ENCODE measurements around the gene DAB2IP.

DAB2IP gene

DNA sequence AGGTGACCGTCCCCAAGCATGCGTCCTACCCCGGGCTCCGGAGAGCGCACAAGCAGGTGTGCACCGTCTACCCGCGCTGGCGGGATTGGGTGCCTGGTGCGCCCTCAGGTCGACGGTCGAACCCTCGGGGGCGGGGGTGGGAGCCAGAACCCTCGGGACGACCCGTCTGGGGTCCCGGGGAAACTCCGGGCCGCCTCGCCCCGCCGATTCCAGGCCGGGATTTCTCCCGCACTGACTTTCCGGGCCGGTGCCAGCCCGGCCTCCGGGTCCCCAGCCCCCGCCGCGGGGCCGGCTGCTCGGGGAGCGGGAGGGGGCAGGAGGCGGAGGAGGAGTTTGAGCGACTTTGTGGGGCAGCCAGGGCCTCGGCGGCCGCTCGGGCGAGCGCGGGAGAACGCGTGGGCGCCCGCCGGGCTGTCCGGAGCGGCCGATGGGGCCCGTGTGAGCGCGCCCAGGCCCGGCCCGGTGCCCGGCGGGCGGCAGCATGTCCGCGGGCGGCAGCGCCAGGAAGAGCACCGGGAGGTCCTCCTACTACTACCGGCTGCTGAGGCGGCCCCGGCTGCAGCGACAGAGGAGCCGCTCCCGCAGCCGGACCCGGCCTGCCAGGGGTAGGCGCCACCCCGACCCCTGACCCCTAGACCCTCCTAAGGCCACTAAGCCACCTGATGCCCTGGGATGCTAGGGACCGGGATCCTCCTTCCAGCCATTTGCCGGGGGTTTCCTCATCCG lies at the start of gene DAB2IP:
DAB2IP (plus strand) TSS at position 340 of the 726 bp plus-strand sequence; CDS start at position 482, 142 bp downstream.
- H3K4me3 ChIP-seq (ENCODE audit: low read depth, low read length): peak within 1 kb of the TSS; percentile 50
- DNase-seq (ENCODE audit: low read depth, low spot score): peak; percentile 31
- in situ Hi-C loops (cut with HindIII; ENCODE audit: low sequenced_read_pairs): no loop called here
- TF ChIP-seq, protein P1, sequence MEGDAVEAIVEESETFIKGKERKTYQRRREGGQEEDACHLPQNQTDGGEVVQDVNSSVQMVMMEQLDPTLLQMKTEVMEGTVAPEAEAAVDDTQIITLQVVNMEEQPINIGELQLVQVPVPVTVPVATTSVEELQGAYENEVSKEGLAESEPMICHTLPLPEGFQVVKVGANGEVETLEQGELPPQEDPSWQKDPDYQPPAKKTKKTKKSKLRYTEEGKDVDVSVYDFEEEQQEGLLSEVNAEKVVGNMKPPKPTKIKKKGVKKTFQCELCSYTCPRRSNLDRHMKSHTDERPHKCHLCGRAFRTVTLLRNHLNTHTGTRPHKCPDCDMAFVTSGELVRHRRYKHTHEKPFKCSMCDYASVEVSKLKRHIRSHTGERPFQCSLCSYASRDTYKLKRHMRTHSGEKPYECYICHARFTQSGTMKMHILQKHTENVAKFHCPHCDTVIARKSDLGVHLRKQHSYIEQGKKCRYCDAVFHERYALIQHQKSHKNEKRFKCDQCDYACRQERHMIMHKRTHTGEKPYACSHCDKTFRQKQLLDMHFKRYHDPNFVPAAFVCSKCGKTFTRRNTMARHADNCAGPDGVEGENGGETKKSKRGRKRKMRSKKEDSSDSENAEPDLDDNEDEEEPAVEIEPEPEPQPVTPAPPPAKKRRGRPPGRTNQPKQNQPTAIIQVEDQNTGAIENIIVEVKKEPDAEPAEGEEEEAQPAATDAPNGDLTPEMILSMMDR (IDR thresholded peaks at IDR 0.05; ENCODE audit: low read depth, low read length): no peak

DNA sequence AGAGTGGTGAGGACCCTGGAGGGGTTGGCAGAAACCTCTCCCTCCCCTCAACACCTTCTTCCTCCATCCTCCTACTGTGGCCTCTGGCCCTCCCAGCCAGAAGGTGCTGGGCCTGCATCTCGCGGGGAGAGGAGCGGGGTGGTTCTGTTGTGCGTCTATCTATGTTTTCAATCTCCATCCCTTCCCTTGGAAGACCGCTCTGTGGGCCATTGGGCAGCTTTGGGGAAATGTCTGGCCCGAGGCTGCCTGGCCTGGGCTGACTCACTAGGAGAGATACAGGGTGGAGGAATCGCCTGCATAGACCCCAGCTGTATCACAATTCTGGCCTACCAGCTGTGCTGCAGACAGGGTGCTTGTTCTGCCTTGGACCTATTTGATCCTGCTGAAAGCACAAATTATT lies 48.4 kb upstream of the DAB2IP start:
- in situ Hi-C loops (cut with HindIII; ENCODE audit: low sequenced_read_pairs): no loop called here
- no peak for DNase-seq (ENCODE audit: low read depth, low spot score)
- H3K4me3 ChIP-seq (ENCODE audit: low read depth, low read length): no peak overlapping the region
- TF ChIP-seq, protein P1 (IDR thresholded peaks at IDR 0.05; ENCODE audit: low read depth, low read length): no peak

DNA sequence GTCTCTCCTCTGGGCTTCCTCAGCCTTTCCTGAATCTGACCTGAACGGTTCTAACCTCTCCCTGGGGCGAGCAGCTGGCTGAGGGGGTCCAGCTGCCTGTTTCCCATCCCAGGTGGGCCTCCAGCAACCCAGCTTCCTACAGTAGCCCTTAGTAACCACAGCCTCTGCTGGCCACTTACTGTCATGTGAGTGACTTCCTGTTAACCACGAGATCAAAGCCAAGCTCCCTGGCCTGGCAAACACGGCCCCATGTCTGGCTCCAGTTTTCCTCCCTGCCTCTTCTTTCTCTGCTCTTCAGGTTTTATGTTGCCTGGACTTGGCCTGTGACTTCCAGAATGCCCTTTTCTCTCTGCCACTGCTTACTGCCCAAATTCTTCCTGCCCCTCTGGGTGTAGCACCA lies 47.2 kb upstream of the DAB2IP start:
- no peak for DNase-seq (ENCODE audit: low read depth, low spot score)
- in situ Hi-C loops (cut with HindIII; ENCODE audit: low sequenced_read_pairs): no loop called here
- no peak overlapping the region for H3K4me3 ChIP-seq (ENCODE audit: low read depth, low read length)
- TF ChIP-seq, protein P1 (IDR thresholded peaks at IDR 0.05; ENCODE audit: low read depth, low read length): no peak

DNA sequence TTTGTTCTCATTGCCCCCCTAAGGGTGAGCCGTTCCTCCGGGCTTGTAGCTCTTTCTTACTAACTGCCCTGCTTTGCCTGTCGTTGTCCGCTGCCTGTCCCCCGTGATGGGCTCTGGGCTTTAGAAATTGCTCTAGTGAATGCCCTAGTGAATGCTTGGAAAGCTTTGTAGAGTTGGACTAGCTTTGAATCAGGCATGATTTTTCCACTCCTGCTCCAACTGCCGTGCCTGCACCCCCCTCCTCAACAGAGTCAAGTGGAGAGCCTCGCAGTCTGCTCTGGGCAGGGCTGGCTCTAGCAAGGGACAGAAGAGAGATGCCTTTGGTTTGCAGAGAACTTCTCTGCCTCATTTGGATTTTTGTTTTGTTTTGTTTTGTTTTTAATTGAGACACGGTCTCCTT lies 46.8 kb upstream of the DAB2IP start:
- TF ChIP-seq, protein P1 (IDR thresholded peaks at IDR 0.05; ENCODE audit: low read depth, low read length): no peak
- in situ Hi-C loops (cut with HindIII; ENCODE audit: low sequenced_read_pairs): no loop called here
- no peak for DNase-seq (ENCODE audit: low read depth, low spot score)
- no peak overlapping the region for H3K4me3 ChIP-seq (ENCODE audit: low read depth, low read length)

DNA sequence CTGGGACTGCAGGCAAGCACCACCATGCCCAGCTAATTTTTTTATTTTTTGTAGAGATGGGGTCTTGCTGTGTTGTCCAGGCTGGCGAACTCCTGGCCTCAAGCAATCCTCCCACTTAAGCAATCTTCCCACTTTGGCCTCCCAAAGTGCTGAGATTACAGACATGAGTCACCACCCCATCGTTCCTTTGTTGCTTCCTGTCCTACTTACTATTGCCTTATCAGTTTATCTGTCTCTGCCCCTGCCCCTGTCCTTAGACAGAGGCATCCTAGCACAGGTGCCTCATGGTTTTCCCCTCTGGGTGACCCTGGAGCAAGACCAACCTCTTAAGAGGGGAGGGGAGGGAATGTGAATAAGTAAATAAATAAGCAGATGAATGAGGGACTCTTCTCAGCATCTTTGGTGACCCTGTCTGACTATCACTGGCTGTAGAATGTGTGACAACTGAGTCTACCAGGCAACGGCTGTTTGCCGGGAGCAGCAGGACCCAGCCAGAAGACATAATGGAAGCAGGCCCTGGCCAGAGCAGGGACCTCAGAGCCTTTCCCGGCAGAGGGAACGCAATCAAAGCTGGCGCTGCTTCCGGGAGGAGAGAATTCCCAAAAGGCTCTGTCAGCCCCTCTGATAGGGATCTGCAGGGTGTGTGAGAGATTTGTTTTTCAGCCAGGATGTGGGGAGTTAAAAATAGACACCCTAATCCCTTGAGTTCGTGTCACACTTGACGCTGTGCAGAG lies 43.8 kb upstream of the DAB2IP start:
- DNase-seq (ENCODE audit: low read depth, low spot score): no peak
- in situ Hi-C loops (cut with HindIII; ENCODE audit: low sequenced_read_pairs): no loop called here
- TF ChIP-seq, protein P1 (IDR thresholded peaks at IDR 0.05; ENCODE audit: low read depth, low read length): no peak

DNA sequence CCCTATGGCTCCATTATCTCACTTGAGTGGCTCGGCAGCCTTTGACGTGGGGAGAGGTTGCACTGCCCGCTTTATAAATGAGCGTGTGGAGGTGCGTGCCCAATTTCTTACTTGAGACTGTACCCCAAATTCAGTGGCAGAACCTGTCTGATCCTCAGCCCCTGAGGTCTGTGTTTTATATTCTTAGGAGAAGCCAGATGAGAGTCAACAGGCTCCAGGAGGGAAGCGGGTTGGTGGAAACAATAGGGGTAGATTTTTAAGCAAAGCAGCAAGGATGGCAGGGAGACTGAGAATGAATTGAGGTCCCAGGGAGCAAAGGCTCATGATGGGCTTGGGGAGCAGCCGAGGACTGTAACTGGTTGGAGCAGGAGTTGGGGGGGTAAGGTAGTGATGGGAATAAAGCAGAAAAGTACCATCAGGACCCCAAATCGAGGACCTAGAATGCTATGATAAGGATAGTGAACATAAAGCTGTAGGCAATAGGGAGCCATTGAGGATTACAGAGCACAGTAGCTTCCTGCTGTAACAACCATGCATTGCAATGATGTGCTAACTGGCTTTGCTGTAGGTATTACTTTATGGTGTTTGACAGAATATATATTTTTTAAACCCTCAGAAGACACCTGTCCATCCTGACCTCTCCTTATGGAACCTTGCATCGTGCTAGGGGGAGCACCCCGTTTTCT lies 43.1 kb upstream of the DAB2IP start:
- DNase-seq (ENCODE audit: low read depth, low spot score): no peak
- in situ Hi-C loops (cut with HindIII; ENCODE audit: low sequenced_read_pairs): no loop called here
- no peak overlapping the region for H3K4me3 ChIP-seq (ENCODE audit: low read depth, low read length)

More for the DNA sequence above, 43.8 kb upstream of the DAB2IP start:
- no peak overlapping the region for H3K4me3 ChIP-seq (ENCODE audit: low read depth, low read length)

More for the DNA sequence above, 43.1 kb upstream of the DAB2IP start:
- TF ChIP-seq, protein P1 (IDR thresholded peaks at IDR 0.05; ENCODE audit: low read depth, low read length): no peak

Measured in astrocyte of the spinal cord (primary cell).